IMR-90 (cell line): ENCODE measurements around the gene CST5. TPM values are rescaled to one million over a fixed set of nuclear protein-coding genes. Genes with fewer than 3 reads are reported as not detected.

ENCODE experiments used
- ATAC-seq: fragments of 200-7000 bp; cut with Tn5 transposase; 2 replicates; pipeline ENCODE4 v1.9.1; 2020; ENCODE audit warnings: low read depth, mild to moderate bottlenecking, moderate library complexity
- BruUV-seq: library from RNA; stranded (reverse); fragments of 400-500 nt; replicated peaks from 2 replicates; lab custom pipeline; 2021; lab: Mats Ljungman, UMichigan
- CTCF ChIA-PET: fragments of 300-600 bp; formaldehyde crosslinking; extraction: SDS; loops from one replicate; lab custom pipeline; 2021; ENCODE audit warnings: antibody characterized with exemption; lab: Yijun Ruan, JAX
- POLR2A ChIA-PET: fragments of 300-600 bp; sonication (Branson Sonifier 250); formaldehyde crosslinking; loops from one replicate; lab custom pipeline; 2022; ENCODE audit warnings: antibody characterized with exemption; ENCODE audit not compliant: unreplicated experiment; lab: Charles Lee
- DNase-seq: peaks from one replicate; pipeline ENCODE4 v3.0.0; 2013
- H2AFZ ChIP-seq: replicated peaks from 2 replicates; pipeline ENCODE3; 2013; ENCODE audit warnings: low read length, mild to moderate bottlenecking; ENCODE audit not compliant: poor library complexity
- H2AK5ac ChIP-seq: 2 replicates; pipeline ENCODE4 v1.6.1; 2013; ENCODE audit warnings: low read depth, low read length, inconsistent platforms
- H2AK9ac ChIP-seq: replicated peaks from 2 replicates; pipeline ENCODE3; 2013; ENCODE audit warnings: mild to moderate bottlenecking, low read depth, low read length, moderate library complexity; ENCODE audit not compliant: poor library complexity
- H2BK120ac ChIP-seq: 2 replicates; pipeline ENCODE4 v1.6.1; 2013; ENCODE audit warnings: low read depth, low read length, inconsistent platforms
- H2BK15ac ChIP-seq: 3 replicates; pipeline ENCODE4 v1.6.1; 2013; ENCODE audit warnings: low read depth, low read length, inconsistent platforms
- H2BK20ac ChIP-seq: 2 replicates; pipeline ENCODE4 v1.6.1; 2013; ENCODE audit warnings: low read depth, mild to moderate bottlenecking, inconsistent platforms, low read length, moderate library complexity
- H2BK5ac ChIP-seq: 2 replicates; pipeline ENCODE4 v1.6.1; 2013; ENCODE audit warnings: mild to moderate bottlenecking, low read depth, low read length, inconsistent platforms; ENCODE audit not compliant: poor library complexity, severe bottlenecking
- H3K14ac ChIP-seq: replicated peaks from 2 replicates; pipeline ENCODE4 v1.6.1; 2013; ENCODE audit warnings: low read depth, low read length, inconsistent platforms
- H3K18ac ChIP-seq: 2 replicates; pipeline ENCODE4 v1.6.1; 2013; ENCODE audit warnings: low read depth, low read length, control low read depth
- H3K23ac ChIP-seq: 2 replicates; pipeline ENCODE4 v1.6.1; 2013; ENCODE audit warnings: low read depth, low read length, inconsistent platforms
- H3K27ac ChIP-seq: 2 replicates; pipeline ENCODE4 v1.5.1; 2013; ENCODE audit warnings: mild to moderate bottlenecking, control low read depth, low read length; ENCODE audit not compliant: insufficient read depth
- H3K27me3 ChIP-seq: 2 replicates; pipeline ENCODE4 v1.6.1; 2013; ENCODE audit warnings: low read length; ENCODE audit not compliant: control insufficient read depth, insufficient read depth
- H3K36me3 ChIP-seq: 2 replicates; pipeline ENCODE4 v1.6.1; 2013; ENCODE audit warnings: low read length, mixed read lengths; ENCODE audit not compliant: control insufficient read depth, insufficient read depth
- H3K4ac ChIP-seq: 2 replicates; pipeline ENCODE4 v1.6.1; 2013; ENCODE audit warnings: low read depth, low read length, inconsistent platforms
- H3K4me1 ChIP-seq: 2 replicates; pipeline ENCODE4 v1.6.1; 2013; ENCODE audit warnings: low read length, mixed read lengths; ENCODE audit not compliant: control insufficient read depth, insufficient read depth
- H3K4me2 ChIP-seq: 2 replicates; pipeline ENCODE4 v1.6.1; 2013; ENCODE audit warnings: low read depth, mild to moderate bottlenecking, control low read depth, low read length, moderate library complexity
- H3K4me3 ChIP-seq: 2 replicates; pipeline ENCODE4 v1.5.1; 2013; ENCODE audit warnings: low read depth, mild to moderate bottlenecking, control low read depth, low read length, moderate library complexity; ENCODE audit not compliant: insufficient read depth
- H3K56ac ChIP-seq: 2 replicates; pipeline ENCODE4 v1.6.1; 2013; ENCODE audit warnings: low read length, inconsistent platforms; ENCODE audit not compliant: insufficient read depth; ENCODE audit errors: extremely low read depth
- H3K79me1 ChIP-seq, 2 experiments: 2 replicates each; pipeline ENCODE4 v1.6.1; 2013; ENCODE audit warnings: low read length in 2 of 2, inconsistent platforms in 1 of 2, low read depth in 1 of 2
- H3K9ac ChIP-seq: 2 replicates; pipeline ENCODE4 v1.6.1; 2013; ENCODE audit warnings: low read depth, low read length, control low read depth
- H3K9me1 ChIP-seq: 2 replicates; pipeline ENCODE4 v1.6.1; 2013; ENCODE audit warnings: low read length, inconsistent platforms; ENCODE audit not compliant: insufficient read depth
- H3K9me3 ChIP-seq: 2 replicates; pipeline ENCODE4 v1.6.1; 2013; ENCODE audit warnings: low read length; ENCODE audit not compliant: control insufficient read depth, insufficient read depth
- H4K20me1 ChIP-seq: 2 replicates; pipeline ENCODE4 v1.6.1; 2013; ENCODE audit warnings: low read length, inconsistent platforms; ENCODE audit not compliant: insufficient read depth
- H4K5ac ChIP-seq: 2 replicates; pipeline ENCODE4 v1.6.1; 2013; ENCODE audit warnings: mild to moderate bottlenecking, low read depth, low read length, control low read depth
- H4K8ac ChIP-seq, 2 experiments: 2 replicates each; pipeline ENCODE4 v1.6.1; 2013; ENCODE audit warnings: low read depth in 2 of 2, low read length in 2 of 2, control low read depth in 1 of 2, inconsistent platforms in 1 of 2
- H4K91ac ChIP-seq: 2 replicates; pipeline ENCODE4 v1.6.1; 2013; ENCODE audit warnings: low read depth, low read length, inconsistent platforms; ENCODE audit not compliant: insufficient read depth
- CTCF ChIP-seq: conservative IDR thresholded peaks from 2 replicates; pipeline ENCODE4 v1.5.1; 2012; ENCODE audit warnings: mild to moderate bottlenecking, low read depth, low read length, improper control_type of control experiment
- WGBS, 2 experiments: methylation state at CpG; one replicate each; pipeline versions ENCODE4 v1.1.5 to v1.1.7; 2013; ENCODE audit warnings: missing lambda C conversion rate in 2 of 2; ENCODE audit not compliant: insufficient read length in 1 of 2; ENCODE audit errors: extremely low coverage in 2 of 2; 5-methylcytosine and 5-hydroxymethylcytosine counted together
- dilution Hi-C: fragments of 300-500 bp; cut with HindIII; formaldehyde crosslinking; loops from one replicate; pipeline ENCODE4 v1.14.3; 2018; ENCODE audit warnings: low sequenced_read_pairs; ENCODE audit not compliant: unreplicated experiment
- in situ Hi-C: fragments of 300-500 bp; cut with MboI; formaldehyde crosslinking; loops from 3 replicates; pipeline ENCODE4 v1.14.3; 2019; ENCODE audit warnings: low sequenced_read_pairs, inconsistent platforms, mixed read lengths
- intact Hi-C: fragments of 100-400 bp; cut with micrococcal nuclease; formaldehyde crosslinking; loops from 2 replicates; pipeline ENCODE4 v1.10.0; 2022
- polyA plus RNA-seq, 3 experiments: library from polyadenylated mRNA; depleted of rRNA; stranded (reverse); fragments of >200 nt; gene quantifications; 2 replicates each; pipeline ENCODE4 v1.2.3, GENCODE V29; 2012; ENCODE audit warnings: low replicate concordance in 1 of 3
- total RNA-seq: library from RNA; depleted of rRNA; stranded (reverse); fragments of >200 nt; gene quantifications from 2 replicates; pipeline ENCODE4 v1.2.3, GENCODE V29; 2012

CST5 gene
- total and polyA plus RNA-seq, 2 of the 4 experiments (the other 2 are of a cell fraction): not detected

GRCh38 chr20:23887856-23888255 is 8.3 kb upstream of the CST5 start:
- in situ Hi-C loops: no loop called here
- H3K27me3 ChIP-seq: no peaks in the 10 kb centered on the region
- POLR2A ChIA-PET: no interaction called here

More at GRCh38 chr20:23887856-23888255, 8.3 kb upstream of the CST5 start:
- H3K9me1 ChIP-seq: no peaks in the 10 kb centered on the region
- H3K27ac ChIP-seq: no peak overlapping the region
- ATAC-seq (no peak), DNase-seq (no peak)
- no peak for TF ChIP-seq CTCF
- no peak overlapping the region for H4K91ac ChIP-seq
- no peak overlapping the region for H2BK15ac ChIP-seq
- no peaks in the 10 kb centered on the region for H3K4me1 ChIP-seq
- H4K20me1 ChIP-seq: no peaks in the 10 kb centered on the region
- dilution Hi-C loops: no loop called here
- CTCF ChIA-PET: no interaction called here
- H3K4ac ChIP-seq: no peak overlapping the region
- no peaks in the 10 kb centered on the region for H3K9me3 ChIP-seq
- H3K36me3 ChIP-seq: no peaks in the 10 kb centered on the region
- H2BK120ac ChIP-seq: no peak overlapping the region
- WGBS, 2 experiments: no CpG with 5 or more reads among the region's 2 CpGs
- no peak overlapping the region for H2AFZ ChIP-seq
- no peak overlapping the region for H3K56ac ChIP-seq
- H2BK20ac ChIP-seq: no peak overlapping the region
- no peak overlapping the region for H2AK9ac ChIP-seq
- H3K18ac ChIP-seq: no peak overlapping the region
- intact Hi-C loops: loop anchor here (2.0 kb wide), 1 partner anchor 1031 kb away; no protein-coding TSS in a partner anchor
- H3K23ac ChIP-seq: no peak overlapping the region
- H4K5ac ChIP-seq: no peak overlapping the region
- H4K8ac ChIP-seq: no peak overlapping the region
- BruUV-seq: no TSS peak
- H2AK5ac ChIP-seq: no peak overlapping the region
- no peak overlapping the region for H2BK5ac ChIP-seq
- no peak overlapping the region for H3K9ac ChIP-seq
- H3K14ac ChIP-seq: no peak overlapping the region
- H3K4me2 ChIP-seq: no peak overlapping the region
- no peaks in the 10 kb centered on the region for H3K79me1 ChIP-seq
- H3K4me3 ChIP-seq: no peak overlapping the region
